Neural progenitor cell (in vitro differentiated cells): ENCODE measurements around the gene LGR6. TPM values are rescaled to one million over a fixed set of nuclear protein-coding genes. Genes with fewer than 3 reads are reported as not detected.
A peak's percentile ranks its signal among the peaks of the same experiment; 100 is the strongest.

ENCODE experiments used
- DNase-seq: peaks from one replicate; pipeline ENCODE4 v3.0.0-alpha.2; 2016; ENCODE audit warnings: low spot score
- H2AFZ ChIP-seq: fragments of 200-600 bp; sonication (generic); replicated peaks from 2 replicates; pipeline ENCODE4 v1.6.1; 2016; ENCODE audit warnings: antibody characterized with exemption
- H3F3A ChIP-seq: fragments of 200-600 bp; sonication (generic); 2 replicates; pipeline ENCODE4 v1.6.1; 2016; ENCODE audit warnings: antibody characterized with exemption, low read depth
- H3K27ac ChIP-seq: fragments of 200-600 bp; sonication (generic); 2 replicates; pipeline ENCODE4 v1.5.1; 2016; ENCODE audit warnings: mild to moderate bottlenecking
- H3K27me3 ChIP-seq: fragments of 200-600 bp; sonication (generic); 2 replicates; pipeline ENCODE4 v1.6.1; 2016; ENCODE audit warnings: mild to moderate bottlenecking, moderate library complexity
- H3K36me3 ChIP-seq: fragments of 200-600 bp; sonication (generic); 2 replicates; pipeline ENCODE4 v1.5.1; 2016
- H3K4me1 ChIP-seq: fragments of 200-600 bp; sonication (generic); 2 replicates; pipeline ENCODE4 v1.6.1; 2016; ENCODE audit warnings: mixed run types
- H3K4me2 ChIP-seq: fragments of 200-600 bp; sonication (generic); 2 replicates; pipeline ENCODE4 v1.6.1; 2016
- H3K4me3 ChIP-seq: fragments of 200-600 bp; sonication (generic); 2 replicates; pipeline ENCODE4 v1.5.1; 2016
- H3K79me2 ChIP-seq: fragments of 200-600 bp; sonication (generic); 2 replicates; pipeline ENCODE4 v1.6.1; 2016; ENCODE audit warnings: low read depth
- H3K9ac ChIP-seq: fragments of 200-600 bp; sonication (generic); 2 replicates; pipeline ENCODE4 v1.6.1; 2016
- H3K9me3 ChIP-seq: fragments of 200-600 bp; sonication (generic); 2 replicates; pipeline ENCODE4 v1.5.1; 2016; ENCODE audit warnings: low read depth
- H4K20me1 ChIP-seq: fragments of 200-600 bp; sonication (generic); 2 replicates; pipeline ENCODE4 v1.6.1; 2016; ENCODE audit warnings: low read depth
- H3K27ac Mint-ChIP-seq: 3 replicates; pipeline ENCODE4 v1.8.0; 2021; ENCODE audit warnings: mixed read lengths
- H3K27me3 Mint-ChIP-seq: 2 replicates; pipeline ENCODE4 v1.8.0; 2022; ENCODE audit warnings: low read depth, mild to moderate bottlenecking, inconsistent platforms, moderate library complexity, mixed read lengths; ENCODE audit not compliant: insufficient read depth
- H3K36me3 Mint-ChIP-seq: 3 replicates; pipeline ENCODE4 v1.8.0; 2021; ENCODE audit warnings: mixed read lengths
- H3K4me1 Mint-ChIP-seq: 3 replicates; pipeline ENCODE4 v1.8.0; 2021; ENCODE audit warnings: mixed read lengths
- H3K4me3 Mint-ChIP-seq: 3 replicates; pipeline ENCODE4 v1.8.0; 2021; ENCODE audit warnings: mild to moderate bottlenecking, moderate library complexity, mixed read lengths
- H3K9me3 Mint-ChIP-seq: 3 replicates; pipeline ENCODE4 v1.8.0; 2020; ENCODE audit warnings: mixed read lengths
- CTCF ChIP-seq: fragments of 200-600 bp; sonication (generic); IDR thresholded peaks from 2 replicates; pipeline ENCODE4 v1.5.1; 2017; ENCODE audit warnings: antibody characterized with exemption, mild to moderate bottlenecking
- EZH2 ChIP-seq: fragments of 200-600 bp; sonication (generic); IDR thresholded peaks from 2 replicates; pipeline ENCODE4 v1.6.1; 2017; ENCODE audit warnings: antibody characterized with exemption, mild to moderate bottlenecking, moderate library complexity
- EZH2phosphoT487 ChIP-seq: fragments of 200-600 bp; sonication (generic); IDR thresholded peaks from 2 replicates; pipeline ENCODE4 v1.6.1; 2017; ENCODE audit warnings: antibody characterized with exemption
- total RNA-seq: library from RNA; depleted of rRNA; stranded (reverse); fragments of >200 nt; gene quantifications from 2 replicates; pipeline ENCODE4 v1.2.3, GENCODE V29; 2015; ENCODE audit warnings: low replicate concordance

Gene LGR6
- total RNA-seq, 1 donor from 2014 or later = not detected

DNA sequence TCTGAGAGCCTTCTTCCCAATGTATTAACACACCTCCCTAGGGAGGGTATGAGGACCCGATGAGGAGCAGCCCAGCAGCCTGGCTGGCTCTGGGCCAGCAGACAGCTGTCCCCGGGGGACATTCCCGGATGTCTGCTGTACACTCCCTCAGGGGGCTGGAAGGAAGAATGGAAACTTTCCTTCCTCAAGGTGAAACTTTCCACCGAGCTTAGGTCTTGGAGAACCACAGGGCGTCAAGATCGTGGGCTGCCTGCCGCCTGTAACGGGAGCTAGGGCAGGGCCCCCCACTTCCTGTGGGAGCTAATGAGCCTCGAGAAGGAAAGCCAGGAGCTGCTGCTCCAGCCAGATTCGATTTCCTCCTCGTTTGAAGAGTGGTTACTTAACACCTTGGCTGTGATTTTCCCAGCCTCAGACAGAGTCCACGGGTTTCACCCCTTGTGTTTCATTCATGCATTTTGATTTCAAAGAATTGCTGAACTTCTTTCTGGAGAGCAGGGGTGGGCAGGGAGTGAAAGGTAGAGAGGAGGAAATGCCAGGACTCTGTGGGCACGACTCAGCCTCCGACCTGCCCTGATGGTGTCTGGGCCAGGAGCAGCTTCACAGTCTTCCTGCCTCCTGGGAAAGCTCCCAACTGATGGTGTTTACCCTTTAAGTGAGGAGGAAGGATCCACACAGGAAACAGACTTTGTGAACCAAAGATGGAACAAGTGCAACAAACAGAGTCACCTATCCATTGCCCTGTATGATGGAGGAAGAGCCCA lies 118.5 kb downstream of the LGR6 start:
- TF ChIP-seq EZH2 = no peak
- no peak for TF ChIP-seq CTCF
- Histone ChIP-seq H3F3A (no peaks in the 10 kb centered on the region), H3K4me1 (no peaks in the 10 kb centered on the region), H3K9ac (no peak overlapping the region), H3K9me3 (no peaks in the 10 kb centered on the region), H3K27ac (no peak overlapping the region), H3K36me3 (no peaks in the 10 kb centered on the region), H2AFZ (no peak overlapping the region), H3K27me3 (no peaks in the 10 kb centered on the region), H3K79me2 (no peaks in the 10 kb centered on the region), H3K4me3 (no peak overlapping the region), H4K20me1 (no peaks in the 10 kb centered on the region), H3K4me2 (no peak overlapping the region)
- H3K9me3 Mint-ChIP-seq = no peaks in the 10 kb centered on the region
- no peaks in the 10 kb centered on the region for H3K36me3 Mint-ChIP-seq
- H3K27ac Mint-ChIP-seq = no peak overlapping the region
- peaks cover 20% of the 10 kb centered on the region for H3K27me3 Mint-ChIP-seq
- DNase-seq = no peak
- H3K4me3 Mint-ChIP-seq = no peak overlapping the region
- peaks cover 3% of the 10 kb centered on the region for H3K4me1 Mint-ChIP-seq

DNA sequence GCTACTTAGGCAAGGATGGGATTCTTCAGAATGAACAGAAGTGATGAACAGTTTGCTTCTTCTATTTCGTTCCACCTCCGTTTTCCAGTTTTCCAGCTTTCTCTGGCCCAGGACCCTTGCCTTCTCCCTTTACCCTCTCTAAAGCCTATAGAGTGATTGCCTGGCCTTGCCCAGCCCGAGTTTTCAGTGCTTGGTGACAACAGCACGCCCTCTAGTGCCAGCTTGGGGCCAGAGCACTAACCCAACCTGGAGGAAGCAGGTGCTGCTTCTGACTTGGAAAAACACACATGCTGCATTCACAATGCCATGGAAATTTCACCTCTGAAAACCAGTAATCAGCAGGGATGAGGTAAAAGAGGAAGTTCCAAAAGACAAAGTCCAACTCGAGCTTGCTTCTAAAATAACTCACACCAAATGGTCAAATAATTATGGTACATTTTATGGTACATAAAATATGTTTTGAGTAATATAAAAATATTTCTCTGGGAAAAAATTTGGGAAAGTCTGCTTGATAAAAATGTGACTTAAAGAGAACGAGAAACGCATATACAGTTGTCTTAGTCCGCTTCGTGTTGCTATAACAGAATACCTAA lies 122.1 kb downstream of the LGR6 start:
- peaks cover 19% of the 10 kb centered on the region for H3K27me3 Mint-ChIP-seq
- peak; percentile 90 for DNase-seq
- H3K4me3 ChIP-seq = no peak overlapping the region
- no peaks in the 10 kb centered on the region for H3K79me2 ChIP-seq
- no peaks in the 10 kb centered on the region for H3K9me3 ChIP-seq
- no peak overlapping the region for H3K4me2 ChIP-seq
- peaks cover 3% of the 10 kb centered on the region for H3K4me1 Mint-ChIP-seq
- no peaks in the 10 kb centered on the region for H3K36me3 Mint-ChIP-seq
- no peaks in the 10 kb centered on the region for H3K9me3 Mint-ChIP-seq
- H4K20me1 ChIP-seq = no peaks in the 10 kb centered on the region
- no peaks in the 10 kb centered on the region for H3K27me3 ChIP-seq
- H3K4me1 ChIP-seq = no peaks in the 10 kb centered on the region
- no peak overlapping the region for H3K27ac ChIP-seq
- no peak overlapping the region for H2AFZ ChIP-seq
- no peaks in the 10 kb centered on the region for H3K36me3 ChIP-seq
- peak overlapping the region; percentile 27 for H3K4me3 Mint-ChIP-seq
- peak overlapping the region; percentile 85 for H3K27ac Mint-ChIP-seq
- no peak overlapping the region for H3K9ac ChIP-seq
- no peaks in the 10 kb centered on the region for H3F3A ChIP-seq
- TF ChIP-seq EZH2phosphoT487 = no peak
- peak; percentile 99 for TF ChIP-seq CTCF

GRCh38 chr1:202316186-202316585 lies 122.6 kb downstream of the LGR6 start:
- Histone ChIP-seq H3K27ac (no peak overlapping the region), H3K4me2 (no peak overlapping the region), H4K20me1 (no peaks in the 10 kb centered on the region), H3K36me3 (no peaks in the 10 kb centered on the region), H3K4me1 (no peaks in the 10 kb centered on the region), H3K79me2 (no peaks in the 10 kb centered on the region), H3K9me3 (no peaks in the 10 kb centered on the region), H3K9ac (no peak overlapping the region), H3K27me3 (no peaks in the 10 kb centered on the region), H2AFZ (no peak overlapping the region), H3F3A (no peaks in the 10 kb centered on the region), H3K4me3 (no peak overlapping the region)
- Mint-ChIP-seq H3K27me3 (peaks cover 19% of the 10 kb centered on the region), H3K27ac (no peak overlapping the region), H3K4me3 (no peak overlapping the region), H3K4me1 (peaks cover 3% of the 10 kb centered on the region), H3K9me3 (no peaks in the 10 kb centered on the region), H3K36me3 (no peaks in the 10 kb centered on the region)
- TF ChIP-seq CTCF (no peak), EZH2phosphoT487 (no peak)
- no peak for DNase-seq
